ENCODE measurements around the gene CHAC1. TPM values are rescaled to one million over a fixed set of nuclear protein-coding genes. Genes with fewer than 3 reads are reported as not detected.

Gene CHAC1
- total RNA-seq, 1 experiment from 2014 or later = 48.7 TPM

DNA sequence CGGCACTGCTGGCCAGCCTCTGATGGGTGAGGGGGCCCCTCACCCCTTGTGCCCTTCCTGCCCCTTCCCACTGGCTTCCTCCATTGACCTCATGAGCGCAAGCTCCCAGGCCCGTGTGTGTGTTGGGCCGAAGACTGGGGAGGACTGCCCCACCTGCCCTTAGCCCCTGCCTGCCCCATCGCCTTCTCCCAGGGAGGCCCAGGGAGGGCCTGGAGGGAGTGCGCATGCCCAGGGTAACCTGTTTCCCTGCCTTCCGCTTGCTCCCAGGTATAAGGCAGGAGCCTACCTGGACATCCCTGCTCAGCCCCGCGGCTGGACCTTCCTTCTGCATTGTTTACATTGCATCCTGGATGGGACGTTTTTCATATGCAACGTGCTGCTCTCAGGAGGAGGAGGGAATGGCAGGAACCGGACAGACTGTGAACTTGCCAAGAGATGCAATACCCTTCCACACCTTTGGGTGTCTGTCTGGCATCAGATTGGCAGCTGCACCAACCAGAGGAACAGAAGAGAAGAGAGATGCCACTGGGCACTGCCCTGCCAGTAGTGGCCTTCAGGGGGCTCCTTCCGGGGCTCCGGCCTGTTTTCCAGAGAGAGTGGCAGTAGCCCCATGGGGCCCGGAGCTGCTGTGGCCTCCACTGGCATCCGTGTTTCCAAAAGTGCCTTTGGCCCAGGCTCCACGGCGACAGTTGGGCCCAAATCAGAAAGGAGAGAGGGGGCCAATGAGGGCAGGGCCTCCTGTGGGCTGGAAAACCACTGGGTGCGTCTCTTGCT lies 15.3 kb upstream of the CHAC1 start:
- H3K4me3 Mint-ChIP-seq = no peak overlapping the region
- Histone ChIP-seq H3K27ac (ENCODE audit: insufficient read length, low read depth, low read length) (no peak overlapping the region), H3K4ac (ENCODE audit: low read depth, low read length) (no peak overlapping the region), H2BK12ac (ENCODE audit: insufficient read length, low read depth, low read length) (no peak overlapping the region), H3K23me2 (ENCODE audit: insufficient read length, low read depth, low read length, poor library complexity, severe bottlenecking) (peaks cover 8% of the 10 kb centered on the region), H2BK20ac (ENCODE audit: low read depth, low read length, poor library complexity, severe bottlenecking) (no peak overlapping the region), H4K5ac (ENCODE audit: insufficient read length, low read depth, low read length) (no peak overlapping the region), H3K79me1 (ENCODE audit: insufficient read depth, low read depth, low read length, poor library complexity, severe bottlenecking) (no peaks in the 10 kb centered on the region), H2AK5ac (ENCODE audit: insufficient read length, low read length) (no peak overlapping the region), H3K9ac (ENCODE audit: extremely low read depth, insufficient read length, low read length) (no peak overlapping the region), H3K4me2 (ENCODE audit: insufficient read depth, insufficient read length, low read length) (no peak overlapping the region), H4K20me1 (ENCODE audit: control insufficient read depth, insufficient read depth, insufficient read length) (no peaks in the 10 kb centered on the region), H4K8ac (replicated peaks; ENCODE audit: insufficient read length, low read depth, low read length) (no peak overlapping the region), H2AFZ (ENCODE audit: low read length) (no peak overlapping the region), H3K79me2 (ENCODE audit: insufficient read depth, low read length) (no peaks in the 10 kb centered on the region), H2BK5ac (ENCODE audit: insufficient read length, low read length) (no peak overlapping the region), H3K18ac (ENCODE audit: insufficient read length, low read depth, low read length) (no peak overlapping the region), H3K27me3 (ENCODE audit: insufficient read depth, low read length) (no peaks in the 10 kb centered on the region; the same call in 1 of the 2 replicates), H4K91ac (ENCODE audit: insufficient read length, low read depth, low read length) (no peak overlapping the region), H2BK120ac (ENCODE audit: low read depth, low read length, poor library complexity, severe bottlenecking) (no peak overlapping the region), H2BK15ac (ENCODE audit: low read depth, low read length) (no peak overlapping the region), H3K4me1 (ENCODE audit: insufficient read depth, low read length) (no peaks in the 10 kb centered on the region), H3T11ph (ENCODE audit: low read length) (no peak overlapping the region), H3K9me3 (ENCODE audit: control insufficient read depth, low read depth, low read length) (no peaks in the 10 kb centered on the region), H3K14ac (ENCODE audit: insufficient read depth, low read length) (no peak overlapping the region), H3K23ac (ENCODE audit: insufficient read length, low read depth, low read length) (no peak overlapping the region), H3K56ac (ENCODE audit: insufficient read length, low read depth, low read length) (no peak overlapping the region)
- H3K36me3 Mint-ChIP-seq (ENCODE audit: insufficient read depth in 1 of 3, low read depth in 3 of 3) = no peaks in the 10 kb centered on the region
- H3K4me1 Mint-ChIP-seq = peaks cover 23 to 26% of the 10 kb centered on the region in 2 experiments
- TF ChIP-seq, protein P1, sequence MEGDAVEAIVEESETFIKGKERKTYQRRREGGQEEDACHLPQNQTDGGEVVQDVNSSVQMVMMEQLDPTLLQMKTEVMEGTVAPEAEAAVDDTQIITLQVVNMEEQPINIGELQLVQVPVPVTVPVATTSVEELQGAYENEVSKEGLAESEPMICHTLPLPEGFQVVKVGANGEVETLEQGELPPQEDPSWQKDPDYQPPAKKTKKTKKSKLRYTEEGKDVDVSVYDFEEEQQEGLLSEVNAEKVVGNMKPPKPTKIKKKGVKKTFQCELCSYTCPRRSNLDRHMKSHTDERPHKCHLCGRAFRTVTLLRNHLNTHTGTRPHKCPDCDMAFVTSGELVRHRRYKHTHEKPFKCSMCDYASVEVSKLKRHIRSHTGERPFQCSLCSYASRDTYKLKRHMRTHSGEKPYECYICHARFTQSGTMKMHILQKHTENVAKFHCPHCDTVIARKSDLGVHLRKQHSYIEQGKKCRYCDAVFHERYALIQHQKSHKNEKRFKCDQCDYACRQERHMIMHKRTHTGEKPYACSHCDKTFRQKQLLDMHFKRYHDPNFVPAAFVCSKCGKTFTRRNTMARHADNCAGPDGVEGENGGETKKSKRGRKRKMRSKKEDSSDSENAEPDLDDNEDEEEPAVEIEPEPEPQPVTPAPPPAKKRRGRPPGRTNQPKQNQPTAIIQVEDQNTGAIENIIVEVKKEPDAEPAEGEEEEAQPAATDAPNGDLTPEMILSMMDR (conservative IDR thresholded peaks at IDR 0.05) = peak; percentile 56
- peak; percentile 45 for DNase-seq
- no CpG with 5 or more reads among the region's 19 CpGs for WGBS (ENCODE audit: extremely low coverage, insufficient read length, low lambda C conversion rate)
- H3K27ac Mint-ChIP-seq = no peak overlapping the region
- H3K9me3 Mint-ChIP-seq = no peaks in the 10 kb centered on the region
- H3K27me3 Mint-ChIP-seq (ENCODE audit: low read depth) = peaks cover 75% of the 10 kb centered on the region

Measured in H9 (cell line).